Aorta (tissue), 5 donors: Measurements from ENCODE around the gene SUPT4H1. TPM values are rescaled to one million over a fixed set of nuclear protein-coding genes. Genes with fewer than 3 reads are reported as not detected.

Experiments
- ATAC-seq: fragments of 200-7000 bp; cut with Tn5 transposase; one replicate; pipeline ENCODE4 v1.9.1; 2022; ENCODE audit warnings: moderate library complexity; ENCODE audit not compliant: low FRiP score
- DNase-seq, 2 donors: peaks; one replicate each; pipeline ENCODE4 v3.0.0-alpha.2; 2020
- H3K27ac ChIP-seq, 2 donors: one replicate each; pipeline ENCODE4 v1.5.1; 2013; ENCODE audit warnings: low read length in 2 of 2, mild to moderate bottlenecking in 2 of 2, moderate library complexity in 2 of 2, control low read depth in 1 of 2, inconsistent platforms in 1 of 2, low read depth in 1 of 2
- H3K27me3 ChIP-seq, 2 donors: one replicate each; pipeline ENCODE4 v1.6.1; 2013; ENCODE audit warnings: control low read depth in 1 of 2, low read length in 1 of 2, mild to moderate bottlenecking in 1 of 2, moderate library complexity in 1 of 2; ENCODE audit not compliant: insufficient read depth in 2 of 2, control insufficient read depth in 1 of 2
- H3K36me3 ChIP-seq, 2 donors: one replicate each; pipeline ENCODE4 v1.6.1; 2013; ENCODE audit warnings: control low read depth in 1 of 2, low read length in 1 of 2, mild to moderate bottlenecking in 1 of 2; ENCODE audit not compliant: insufficient read depth in 2 of 2, control insufficient read depth in 1 of 2
- H3K4me1 ChIP-seq, 2 donors: one replicate each; pipeline ENCODE4 v1.6.1; 2013; ENCODE audit warnings: low read length in 2 of 2, control low read depth in 1 of 2, mild to moderate bottlenecking in 1 of 2, moderate library complexity in 1 of 2; ENCODE audit not compliant: insufficient read depth in 2 of 2, control insufficient read depth in 1 of 2
- H3K4me3 ChIP-seq, 2 donors: one replicate each; pipeline ENCODE4 v1.5.1; 2013; ENCODE audit warnings: low read length in 2 of 2, control low read depth in 1 of 2, mild to moderate bottlenecking in 1 of 2
- H3K9me3 ChIP-seq: one replicate; pipeline ENCODE4 v1.6.1; 2013; ENCODE audit warnings: mild to moderate bottlenecking, low read length; ENCODE audit not compliant: control insufficient read depth
- WGBS, 2 donors: extraction: QIAGEN DNeasy Blood & Tissue Kit; methylation state at CpG; one replicate each; pipeline ENCODE4 v1.1.7; 2013; 5-methylcytosine and 5-hydroxymethylcytosine counted together
- intact Hi-C, 2 donors: fragments of 100-400 bp; cut with DNase I; formaldehyde crosslinking; loops; one replicate each; pipeline versions ENCODE4 v1.14.2 to v1.15.0; 2022
- polyA plus RNA-seq, 2 donors: library from polyadenylated mRNA; stranded (reverse); fragments of 200-250 nt; gene quantifications; one replicate each; pipeline ENCODE4 v1.2.3, GENCODE V29; 2013
- total RNA-seq, 2 donors: library from RNA; stranded (reverse); fragmentation: NEBNext Ultra II Directional; extraction: Animal tissue kit (Norgen Biotek cat#: 25700); gene quantifications; one replicate each; pipeline ENCODE4 v1.2.1, GENCODE V29; 2021
- donor health status: healthy with polysubstance abuse.
- donor health status: Bipolar disorder and iron deficiency.
- donor health status: DM: no; HTN: no; CAD: no.
- donor health status: DM: no; HTN: no; CAD: no.
- donor health status: DM: yes; HTN: yes; CAD: no.

Gene SUPT4H1
- total and polyA plus RNA-seq, 4 donors = 38.4 to 78.2 (median 62.7) TPM

DNA sequence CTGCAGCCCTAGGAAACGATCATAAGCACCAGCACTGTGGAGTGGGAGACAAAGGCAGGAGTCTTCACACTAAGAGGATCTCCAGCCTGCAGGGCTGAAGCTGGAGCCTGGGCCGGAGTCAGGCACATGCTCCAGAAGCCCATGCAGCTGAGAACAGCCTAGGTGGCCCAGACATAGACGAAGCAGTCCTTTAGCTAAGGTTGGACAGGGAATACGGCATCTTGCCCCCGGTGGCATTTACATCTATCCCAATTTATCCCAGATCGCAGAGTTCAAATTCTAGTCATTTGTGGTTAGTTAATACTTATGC, 37.3 kb downstream of the SUPT4H1 start:
- H3K36me3 ChIP-seq = no peaks in the 10 kb centered on the region
- no peak overlapping the region for H3K4me3 ChIP-seq
- H3K4me1 ChIP-seq = no peaks in the 10 kb centered on the region
- no peak overlapping the region for H3K27ac ChIP-seq
- no peaks in the 10 kb centered on the region for H3K27me3 ChIP-seq
- ATAC-seq (no peak), DNase-seq (peak in 1 of 2 donors; percentile 22)
- intact Hi-C loops = no loop called here
- WGBS, 2 donors = 89 to 92% methylated on average over 6 of the region's 6 CpGs
- no peaks in the 10 kb centered on the region for H3K9me3 ChIP-seq

GRCh38 chr17:58313815-58314705, 37.9 kb downstream of the SUPT4H1 start:
- Histone ChIP-seq H3K4me1 (no peaks in the 10 kb centered on the region), H3K9me3 (no peaks in the 10 kb centered on the region), H3K4me3 (no peak overlapping the region), H3K36me3 (no peaks in the 10 kb centered on the region), H3K27ac (no peak overlapping the region), H3K27me3 (no peaks in the 10 kb centered on the region)
- WGBS, 2 donors = 66 to 81% methylated on average over 7 of the region's 7 CpGs
- DNase-seq (no peak), ATAC-seq (no peak)
- intact Hi-C loops = no loop called here

DNA sequence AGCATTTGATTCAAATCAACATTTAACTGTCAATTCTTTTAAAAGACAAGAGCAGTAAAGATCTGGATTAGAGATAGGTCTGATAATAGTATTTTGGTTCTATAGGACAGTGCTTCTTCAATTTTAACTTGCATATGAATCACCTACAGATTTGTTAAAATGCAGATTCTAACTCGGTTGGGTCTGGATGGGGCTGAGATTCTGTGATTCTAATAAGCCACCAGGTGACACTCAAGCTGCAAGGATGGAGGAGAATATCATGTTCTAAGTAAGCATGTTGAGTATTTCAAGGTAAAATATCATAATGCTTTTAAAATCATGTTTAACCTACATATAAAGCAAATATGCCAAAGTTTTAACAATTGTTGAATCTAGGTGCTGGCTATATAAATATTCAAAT, 39.2 kb downstream of the SUPT4H1 start:
- Histone ChIP-seq H3K9me3 (no peaks in the 10 kb centered on the region), H3K4me3 (no peak overlapping the region), H3K27me3 (no peaks in the 10 kb centered on the region), H3K36me3 (no peaks in the 10 kb centered on the region), H3K27ac (no peak overlapping the region), H3K4me1 (no peaks in the 10 kb centered on the region)
- DNase-seq (no peak), ATAC-seq (no peak)
- 47 to 49% methylated on average over 1 of the region's 1 CpG for WGBS, 2 donors
- intact Hi-C loops = no loop called here

GRCh38 chr17:58312021-58312630, 39.9 kb downstream of the SUPT4H1 start:
- Histone ChIP-seq H3K27ac (no peak overlapping the region), H3K27me3 (no peaks in the 10 kb centered on the region), H3K4me3 (no peak overlapping the region), H3K4me1 (no peaks in the 10 kb centered on the region), H3K9me3 (no peaks in the 10 kb centered on the region), H3K36me3 (no peaks in the 10 kb centered on the region)
- DNase-seq (no peak), ATAC-seq (no peak)
- 87 to 88% methylated on average over 23 of the region's 23 CpGs for WGBS, 2 donors
- intact Hi-C loops = no loop called here

GRCh38 chr17:58311429-58311894, 40.5 kb downstream of the SUPT4H1 start:
- Histone ChIP-seq H3K9me3 (no peaks in the 10 kb centered on the region), H3K27ac (no peak overlapping the region), H3K4me1 (no peaks in the 10 kb centered on the region), H3K36me3 (no peaks in the 10 kb centered on the region), H3K4me3 (no peak overlapping the region), H3K27me3 (no peaks in the 10 kb centered on the region)
- intact Hi-C loops = no loop called here
- no peak for DNase-seq
- WGBS, 2 donors = 93 to 94% methylated on average over 9 of the region's 9 CpGs
- ATAC-seq = no peak

GRCh38 chr17:58310511-58311428, 41.2 kb downstream of the SUPT4H1 start:
- Histone ChIP-seq H3K27ac (no peak overlapping the region), H3K9me3 (no peaks in the 10 kb centered on the region), H3K36me3 (no peaks in the 10 kb centered on the region), H3K4me1 (no peaks in the 10 kb centered on the region), H3K4me3 (no peak overlapping the region), H3K27me3 (no peaks in the 10 kb centered on the region)
- intact Hi-C loops = no loop called here
- ATAC-seq = no peak
- peak in 1 of 2 donors; percentile 74 for DNase-seq
- 88 to 90% methylated on average over 23 of the region's 23 CpGs for WGBS, 2 donors

DNA sequence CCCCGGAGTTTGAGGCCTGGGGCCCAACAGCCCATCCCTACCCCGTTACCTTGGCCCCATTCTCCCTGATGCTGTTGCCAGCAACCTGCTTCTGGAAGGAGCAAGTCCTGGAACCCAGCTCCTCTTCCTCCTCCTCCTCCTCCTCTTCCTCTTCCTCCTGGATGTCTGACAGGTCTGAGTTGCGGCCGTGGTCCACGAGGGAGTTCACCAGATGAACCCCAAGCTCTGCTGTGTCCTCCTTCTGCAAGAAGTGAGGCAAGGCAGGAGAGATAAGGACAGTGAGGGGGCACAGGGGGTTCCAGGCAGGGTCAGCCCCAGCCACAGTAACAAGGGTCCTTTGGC, 42.1 kb downstream of the SUPT4H1 start:
- ATAC-seq (no peak), DNase-seq (no peak)

DNA sequence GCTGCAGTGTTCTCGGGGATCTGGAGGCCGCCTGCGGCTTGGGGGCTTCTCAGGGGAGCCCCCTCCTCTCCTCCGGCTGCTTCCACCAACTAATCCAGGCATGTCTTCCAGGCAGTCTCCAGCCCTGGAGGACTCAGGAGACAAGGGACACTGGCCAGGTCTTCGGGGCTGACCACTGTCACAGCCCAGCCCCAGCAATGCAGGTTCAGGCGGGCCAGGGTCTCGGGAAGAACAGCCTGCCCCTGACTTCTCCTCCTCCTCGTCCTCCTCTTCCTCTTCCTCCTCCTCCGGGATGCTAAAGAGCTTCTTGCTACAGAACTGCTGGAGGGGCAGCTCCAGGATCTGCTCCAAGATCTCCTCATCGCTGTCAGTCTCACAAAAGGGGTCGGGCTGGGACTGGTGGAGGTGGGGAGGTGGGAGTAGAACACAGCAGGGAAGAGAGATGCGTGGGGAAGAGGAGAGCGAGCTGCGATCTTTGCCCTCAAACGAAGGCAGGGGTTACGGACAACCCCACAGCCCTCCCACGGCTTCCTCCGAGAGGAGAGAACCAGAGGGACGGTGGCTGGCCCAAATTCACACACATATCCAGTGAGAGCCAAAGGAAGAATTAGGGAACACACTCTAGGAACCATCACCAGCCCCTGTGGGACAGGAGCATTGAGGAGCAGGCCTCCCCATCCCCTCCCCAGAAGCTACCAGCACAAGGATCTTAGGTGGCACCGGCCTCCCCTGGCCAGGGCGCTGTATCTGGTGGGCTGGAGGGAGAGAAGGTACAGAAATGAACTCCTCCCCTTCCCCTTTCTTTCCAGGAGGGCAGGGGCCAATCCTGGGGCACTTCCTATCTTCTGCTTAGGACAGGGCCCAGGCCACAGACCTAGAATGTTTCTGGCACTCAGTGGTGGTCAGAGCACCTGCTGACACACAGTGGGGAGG, 42.8 kb downstream of the SUPT4H1 start:
- H3K4me1 ChIP-seq = no peaks in the 10 kb centered on the region
- 85 to 86% methylated on average over 21 of the region's 21 CpGs for WGBS, 2 donors
- H3K36me3 ChIP-seq = no peaks in the 10 kb centered on the region
- ATAC-seq (no peak), DNase-seq (no peak)
- intact Hi-C loops = no loop called here
- no peaks in the 10 kb centered on the region for H3K9me3 ChIP-seq
- no peak overlapping the region for H3K27ac ChIP-seq
- H3K4me3 ChIP-seq = no peak overlapping the region
- H3K27me3 ChIP-seq = no peaks in the 10 kb centered on the region

More for the DNA sequence above, 42.1 kb downstream of the SUPT4H1 start:
- Histone ChIP-seq H3K27me3 (no peaks in the 10 kb centered on the region), H3K4me1 (no peaks in the 10 kb centered on the region), H3K9me3 (no peaks in the 10 kb centered on the region), H3K27ac (no peak overlapping the region), H3K4me3 (no peak overlapping the region), H3K36me3 (no peaks in the 10 kb centered on the region)
- WGBS, 2 donors = 84 to 94% methylated on average over 5 of the region's 5 CpGs
- intact Hi-C loops = no loop called here
